GM18517 (cell line): ENCODE data around the gene ATXN1.

Experiments
- ATAC-seq: cut with Tn5 transposase; IDR thresholded peaks from one replicate; pipeline ENCODE4 v1.9.1; 2021; ENCODE audit warnings: mild to moderate bottlenecking, moderate library complexity; ENCODE audit not compliant: unreplicated experiment

ATXN1 gene

GRCh38 chr6:16783952-16784565 is 22.8 kb upstream of the ATXN1 start:
- ATAC-seq = no peak

- ATAC-seq = no peak
These were observed 22.2 kb upstream of the ATXN1 start for GRCh38 chr6:16783509-16783908.

- no peak for ATAC-seq
These were observed 21.0 kb upstream of the ATXN1 start for GRCh38 chr6:16782278-16782677.

- ATAC-seq = no peak
These were observed 20.3 kb upstream of the ATXN1 start for GRCh38 chr6:16781348-16782169.

- ATAC-seq = no peak
These were observed 17.3 kb upstream of the ATXN1 start for GRCh38 chr6:16778521-16778920.

- no peak for ATAC-seq
These were observed 16.5 kb upstream of the ATXN1 start for GRCh38 chr6:16777794-16778193.

- ATAC-seq = no peak
These were observed 15.2 kb upstream of the ATXN1 start for GRCh38 chr6:16776394-16777017.

GRCh38 chr6:16774437-16774836 is 13.2 kb upstream of the ATXN1 start:
- no peak for ATAC-seq

- no peak for ATAC-seq
These were observed 12.1 kb upstream of the ATXN1 start for GRCh38 chr6:16773362-16773761.

- peak; percentile 72 for ATAC-seq
These were observed 9.7 kb upstream of the ATXN1 start for GRCh38 chr6:16770701-16771569.

GRCh38 chr6:16769986-16770376 is 8.7 kb upstream of the ATXN1 start:
- no peak for ATAC-seq

- ATAC-seq = no peak
These were observed 8.1 kb upstream of the ATXN1 start for GRCh38 chr6:16769131-16769985.

- no peak for ATAC-seq
These were observed 7.2 kb upstream of the ATXN1 start for GRCh38 chr6:16768477-16768830.

GRCh38 chr6:16767765-16768476 is 6.7 kb upstream of the ATXN1 start:
- ATAC-seq = no peak

- no peak for ATAC-seq
These were observed 5.8 kb upstream of the ATXN1 start for GRCh38 chr6:16766836-16767745.

GRCh38 chr6:16766043-16766536 is 4.8 kb upstream of the ATXN1 start:
- no peak for ATAC-seq

- no peak for ATAC-seq
These were observed 4.0 kb upstream of the ATXN1 start for GRCh38 chr6:16765235-16765634.

- no peak for ATAC-seq
These were observed 3.1 kb upstream of the ATXN1 start for GRCh38 chr6:16764188-16764950.
